GM12875 (cell line): ENCODE measurements around the gene FABP3.

Experiments used
- H3K4me3 ChIP-seq: one replicate; pipeline ENCODE4 v1.5.1; 2011; ENCODE audit warnings: low read depth, low read length, control low read depth
- TF ChIP-seq, protein P1 (sequence below): IDR thresholded peaks from 2 replicates; pipeline ENCODE4 v1.5.1; 2011; ENCODE audit warnings: low read depth, mild to moderate bottlenecking, control low read depth, inconsistent platforms, low read length, moderate library complexity, borderline replicate concordance; ENCODE audit not compliant: insufficient read depth

FABP3 gene

DNA sequence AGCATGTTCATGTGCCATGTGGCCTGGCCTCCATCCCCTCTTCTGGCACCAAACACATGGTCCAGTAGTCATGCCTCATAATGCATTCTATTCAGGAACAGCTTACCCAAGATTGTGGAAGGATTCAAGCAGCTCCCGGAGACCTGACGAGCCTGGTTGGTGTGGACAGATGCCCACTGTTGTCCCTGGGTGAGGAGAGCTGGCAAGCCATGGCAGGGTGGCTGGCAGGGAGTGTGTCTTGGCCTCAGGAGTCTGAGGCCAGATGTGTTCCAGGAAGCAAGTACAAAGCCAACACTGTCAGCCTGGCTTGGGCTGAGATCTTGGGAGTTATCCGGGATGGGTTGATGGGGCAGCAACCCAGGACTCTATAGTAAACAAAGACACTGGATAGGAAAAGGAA lies 7.3 kb upstream of the FABP3 start:
- TF ChIP-seq, protein P1, sequence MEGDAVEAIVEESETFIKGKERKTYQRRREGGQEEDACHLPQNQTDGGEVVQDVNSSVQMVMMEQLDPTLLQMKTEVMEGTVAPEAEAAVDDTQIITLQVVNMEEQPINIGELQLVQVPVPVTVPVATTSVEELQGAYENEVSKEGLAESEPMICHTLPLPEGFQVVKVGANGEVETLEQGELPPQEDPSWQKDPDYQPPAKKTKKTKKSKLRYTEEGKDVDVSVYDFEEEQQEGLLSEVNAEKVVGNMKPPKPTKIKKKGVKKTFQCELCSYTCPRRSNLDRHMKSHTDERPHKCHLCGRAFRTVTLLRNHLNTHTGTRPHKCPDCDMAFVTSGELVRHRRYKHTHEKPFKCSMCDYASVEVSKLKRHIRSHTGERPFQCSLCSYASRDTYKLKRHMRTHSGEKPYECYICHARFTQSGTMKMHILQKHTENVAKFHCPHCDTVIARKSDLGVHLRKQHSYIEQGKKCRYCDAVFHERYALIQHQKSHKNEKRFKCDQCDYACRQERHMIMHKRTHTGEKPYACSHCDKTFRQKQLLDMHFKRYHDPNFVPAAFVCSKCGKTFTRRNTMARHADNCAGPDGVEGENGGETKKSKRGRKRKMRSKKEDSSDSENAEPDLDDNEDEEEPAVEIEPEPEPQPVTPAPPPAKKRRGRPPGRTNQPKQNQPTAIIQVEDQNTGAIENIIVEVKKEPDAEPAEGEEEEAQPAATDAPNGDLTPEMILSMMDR = no peak
- no peak overlapping the region for H3K4me3 ChIP-seq

DNA sequence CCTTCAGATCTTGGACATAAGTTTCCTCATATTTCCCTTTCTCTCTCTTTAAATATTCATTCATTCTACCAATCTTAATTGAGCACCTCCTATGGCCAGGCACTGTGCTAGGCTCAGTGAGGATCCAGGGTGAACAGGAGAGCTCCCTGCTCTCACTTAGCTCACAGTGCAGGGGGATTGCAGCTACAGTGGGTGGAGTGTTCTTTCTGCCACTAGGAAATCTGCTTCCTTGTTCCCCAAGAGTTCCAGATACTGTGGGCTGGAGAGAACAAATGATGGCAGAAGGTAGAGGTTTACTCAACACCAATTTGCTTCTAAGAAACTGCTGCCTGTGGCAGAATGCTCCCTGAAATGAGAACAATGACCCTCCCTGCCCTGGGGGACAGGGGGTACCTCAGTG lies 5.1 kb upstream of the FABP3 start:
- TF ChIP-seq, protein P1 = no peak
- H3K4me3 ChIP-seq = no peak overlapping the region

DNA sequence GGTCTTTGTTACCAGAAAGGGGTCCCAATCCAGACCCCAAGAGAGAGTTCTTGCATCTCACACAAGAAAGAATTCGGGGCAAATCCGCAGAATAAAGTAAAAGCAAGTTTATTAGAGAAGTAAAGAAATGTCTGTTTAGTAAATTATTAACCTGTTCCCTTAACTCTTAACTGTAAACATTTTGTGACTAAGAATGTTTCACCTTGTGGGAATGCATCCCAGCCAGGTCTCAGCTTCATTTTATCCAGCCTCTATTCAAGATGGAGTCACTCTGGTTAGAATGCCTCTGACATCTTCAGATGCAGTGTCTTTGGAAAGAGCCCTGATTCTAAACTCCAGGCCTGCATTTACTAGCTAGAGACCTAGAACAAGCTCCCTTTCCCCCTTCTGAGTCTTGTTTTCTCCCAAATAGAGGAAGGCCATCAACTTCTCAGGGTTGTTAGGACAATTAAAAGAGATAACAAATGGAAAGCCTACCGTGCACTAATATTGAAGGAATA lies 4.5 kb upstream of the FABP3 start:
- H3K4me3 ChIP-seq = no peak overlapping the region
- TF ChIP-seq, protein P1 = no peak

DNA sequence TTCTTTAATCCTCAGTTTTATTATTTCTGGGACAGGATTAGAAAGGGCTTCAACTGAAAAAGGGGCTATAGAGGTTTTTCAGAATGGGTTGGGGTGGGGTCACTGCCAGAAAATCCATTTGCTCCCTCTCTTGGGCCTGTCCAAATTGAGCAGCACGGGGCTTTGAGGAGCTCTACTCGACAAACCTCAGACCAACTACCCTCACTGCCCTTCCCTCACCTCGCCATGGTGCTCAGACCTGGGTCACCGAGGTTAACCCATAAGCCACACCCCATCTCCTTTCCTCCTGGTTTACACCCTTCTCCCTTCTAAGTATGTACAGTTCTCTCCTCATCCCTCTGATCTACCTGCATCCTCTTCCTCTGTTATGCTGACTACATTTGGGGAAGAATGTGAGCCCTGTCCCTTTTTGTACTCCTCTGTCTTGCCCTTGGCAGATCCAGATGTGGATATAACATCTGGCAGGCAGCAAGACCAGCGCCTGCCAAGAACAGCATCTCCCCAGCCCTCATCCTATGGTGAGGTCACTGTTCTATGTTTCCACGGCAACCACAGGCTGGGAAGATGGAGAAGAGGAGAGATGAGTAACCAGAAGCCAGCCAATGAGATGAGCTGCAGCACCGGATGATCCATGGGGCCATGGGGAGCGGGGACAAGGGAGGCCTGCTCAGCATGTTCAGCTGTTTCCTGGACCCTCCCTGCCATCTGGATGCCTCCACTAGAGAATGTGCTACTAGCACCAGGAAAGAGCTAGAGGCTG lies 3.7 kb upstream of the FABP3 start:
- TF ChIP-seq, protein P1 = no peak
- no peak overlapping the region for H3K4me3 ChIP-seq

DNA sequence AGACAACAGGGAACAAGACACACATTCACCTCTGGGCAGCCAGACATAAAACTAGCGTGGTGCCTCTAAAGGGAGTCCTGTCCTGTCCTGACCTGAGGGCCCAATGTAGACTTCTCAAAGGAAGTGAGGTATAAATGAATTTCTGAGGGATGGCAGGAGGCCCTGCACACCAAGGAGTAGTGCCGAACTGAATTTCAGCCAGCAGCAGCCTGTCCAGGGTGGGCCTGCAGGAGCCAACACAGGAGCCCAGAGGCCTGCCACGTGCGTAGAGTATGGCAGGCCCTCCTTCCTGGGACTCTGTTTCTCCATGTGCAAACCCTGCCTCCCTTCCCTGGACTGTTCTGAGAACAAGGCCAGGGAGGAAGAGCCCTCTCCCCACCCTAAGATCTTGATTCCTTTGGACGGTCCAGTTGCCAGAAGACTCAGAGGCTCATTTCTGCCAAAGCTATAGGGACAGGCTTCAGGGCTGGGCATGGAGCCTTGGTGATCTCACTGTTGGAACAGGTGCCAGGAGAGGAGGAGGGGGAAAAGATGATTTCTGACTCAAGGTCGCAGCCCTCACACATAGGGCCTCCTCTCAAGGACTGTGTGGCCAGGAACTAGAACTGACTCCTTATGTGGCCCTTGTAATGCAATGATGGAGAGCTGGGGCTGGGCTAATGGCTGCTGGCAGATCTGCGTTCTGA lies 1.8 kb upstream of the FABP3 start:
- H3K4me3 ChIP-seq = no peak overlapping the region
- TF ChIP-seq, protein P1 = no peak

DNA sequence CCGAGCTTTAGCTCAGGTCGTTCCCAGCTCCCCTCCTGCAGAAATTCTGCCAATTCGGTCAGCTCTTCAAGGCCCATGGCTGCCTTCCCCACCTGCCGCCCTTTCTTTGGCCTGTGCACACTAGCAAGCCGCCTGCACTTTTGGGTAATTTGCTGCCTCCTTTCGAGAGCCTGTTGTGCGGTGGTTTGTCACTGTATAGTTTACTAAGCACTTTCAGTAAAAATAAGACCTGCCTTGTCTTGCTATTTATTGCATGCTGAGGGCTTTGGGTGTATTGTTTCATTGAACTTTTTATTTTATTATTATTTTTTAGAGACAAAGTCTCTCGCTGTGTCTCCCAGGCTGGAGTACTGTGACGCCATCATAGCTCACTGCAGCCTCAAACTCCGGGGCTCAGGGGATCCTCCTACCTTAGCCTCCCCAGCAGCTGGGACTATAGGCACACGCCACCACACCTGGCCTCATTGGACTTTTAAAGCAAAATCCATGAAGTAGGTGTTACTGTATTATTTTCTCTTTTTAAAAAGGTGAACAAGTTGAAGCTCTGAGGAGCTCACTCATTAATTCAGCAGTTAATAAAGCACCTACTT lies 1.1 kb upstream of the FABP3 start:
- no peak overlapping the region for H3K4me3 ChIP-seq
- TF ChIP-seq, protein P1 = no peak

DNA sequence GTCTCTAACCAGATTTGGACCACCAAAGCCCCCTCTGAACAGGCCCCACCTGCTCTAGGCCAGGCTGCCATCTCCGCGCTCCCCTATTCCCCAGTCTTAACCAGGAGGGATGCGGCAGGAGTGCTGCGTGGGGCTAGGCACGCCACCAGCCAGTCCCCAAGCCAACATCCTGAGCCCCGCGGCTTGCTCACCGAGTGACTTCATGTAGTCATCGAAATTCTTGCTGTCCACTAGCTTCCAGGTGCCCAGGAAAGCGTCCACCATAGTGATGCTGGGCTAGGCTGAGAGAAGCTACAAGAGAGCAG lies 173 bp downstream of the FABP3 start:
- TF ChIP-seq, protein P1 = no peak

More for the DNA sequence above, 173 bp downstream of the FABP3 start:
- no peak overlapping the region for H3K4me3 ChIP-seq
